Uterus (tissue), 4 donors: ENCODE data around the gene IL25. TPM values are rescaled to one million over a fixed set of nuclear protein-coding genes. Genes with fewer than 3 reads are reported as not detected.
A peak's percentile ranks its signal among the peaks of the same experiment; 100 is the strongest.

Experiments
- DNase-seq, 2 donors: peaks; one replicate each; pipeline ENCODE4 v3.0.0-alpha.2; 2019 to 2020
- H3K27ac ChIP-seq, 2 donors: fragments of 200-600 bp; sonication (generic); 1 replicate in 1 of 2; 2 replicates in 1 of 2; pipeline ENCODE4 v1.5.1; 2016 to 2018
- H3K27me3 ChIP-seq, 2 donors: fragments of 200-600 bp; sonication (generic); one replicate each; pipeline ENCODE4 v1.5.1; 2018 to 2019; ENCODE audit warnings: control low read depth in 1 of 2
- H3K36me3 ChIP-seq, 2 donors: fragments of 200-600 bp; sonication (generic); one replicate each; pipeline ENCODE4 v1.5.1; 2019; ENCODE audit warnings: control low read depth in 1 of 2
- H3K4me1 ChIP-seq, 2 donors: fragments of 200-600 bp; sonication (generic); one replicate each; pipeline ENCODE4 v1.5.1; 2018 to 2019; ENCODE audit warnings: control low read depth in 1 of 2
- H3K4me3 ChIP-seq, 2 donors: fragments of 200-600 bp; sonication (generic); 1 replicate in 1 of 2; 2 replicates in 1 of 2; pipeline ENCODE4 v1.5.1; 2018 to 2019; ENCODE audit warnings: mild to moderate bottlenecking in 1 of 2
- H3K9me3 ChIP-seq, 2 donors: fragments of 200-600 bp; sonication (generic); one replicate each; pipeline ENCODE4 v1.5.1; 2019; ENCODE audit warnings: control low read depth in 1 of 2
- POLR2A ChIP-seq, 2 donors: fragments of 450-650 bp; IDR thresholded peaks; one replicate each; pipeline ENCODE4 v1.6.1; 2016; ENCODE audit warnings: antibody characterized with exemption in 2 of 2, mild to moderate bottlenecking in 1 of 2, moderate library complexity in 1 of 2
- intact Hi-C: fragments of 100-400 bp; cut with DNase I; formaldehyde crosslinking; loops from one replicate; pipeline ENCODE4 v1.15.1; 2023; ENCODE audit warnings: low total_unique reads
- total RNA-seq, 4 donors: library from RNA; depleted of rRNA in 3 of 4; stranded (reverse); fragments of >200 nt in 3 of 4; gene quantifications; one replicate each; pipeline versions ENCODE4 v1.1.0 to v1.2.4, GENCODE V29; 2014 to 2023
- TF ChIP-seq, protein P1 (sequence below), 4 experiments: fragments of 200-600 bp in 2 of 4; fragments of 450-650 bp in 2 of 4; sonication (generic) in 2 of 4; IDR thresholded peaks; one replicate each; pipeline ENCODE4 v1.5.1; 2016 to 2019; ENCODE audit warnings: antibody characterized with exemption in 4 of 4, mild to moderate bottlenecking in 2 of 4, moderate library complexity in 1 of 4
- donor health status: DM: yes; HTN: yes; CAD: no.

Gene IL25
- total RNA-seq, 4 donors from 2014 or later = not detected

DNA sequence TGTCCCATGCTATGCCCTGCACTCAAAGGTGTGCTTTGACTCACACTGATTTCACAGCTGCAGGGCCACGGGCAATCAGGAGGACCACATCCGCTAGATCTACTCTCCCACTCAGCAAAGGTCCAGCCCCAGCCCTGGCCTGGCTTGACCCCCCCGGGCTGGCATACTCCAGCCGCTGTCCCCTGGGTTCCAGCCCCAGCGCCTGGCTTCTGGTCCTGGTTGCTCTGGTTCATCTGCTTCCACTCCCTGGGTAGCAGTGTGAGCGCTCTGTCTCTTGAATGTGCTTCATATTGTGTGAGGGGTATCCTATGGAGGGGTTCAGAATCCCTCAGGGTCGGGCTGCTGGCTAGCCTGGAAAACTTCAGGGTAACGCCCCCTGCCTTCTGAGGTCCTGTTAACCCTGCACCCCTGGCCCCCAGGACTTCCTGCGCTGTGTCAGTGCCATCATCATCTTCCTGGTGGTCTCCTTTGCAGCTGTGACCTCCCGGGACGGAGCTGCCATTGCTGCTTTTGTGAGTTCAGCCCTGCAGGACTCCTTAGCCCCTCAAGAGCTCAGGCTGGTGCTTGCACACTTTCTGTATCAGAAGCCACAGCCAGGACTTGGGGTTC, 6.1 kb downstream of the IL25 start:
- no peak overlapping the region for H3K27ac ChIP-seq
- no peak overlapping the region for H3K4me3 ChIP-seq
- TF ChIP-seq, protein P1, sequence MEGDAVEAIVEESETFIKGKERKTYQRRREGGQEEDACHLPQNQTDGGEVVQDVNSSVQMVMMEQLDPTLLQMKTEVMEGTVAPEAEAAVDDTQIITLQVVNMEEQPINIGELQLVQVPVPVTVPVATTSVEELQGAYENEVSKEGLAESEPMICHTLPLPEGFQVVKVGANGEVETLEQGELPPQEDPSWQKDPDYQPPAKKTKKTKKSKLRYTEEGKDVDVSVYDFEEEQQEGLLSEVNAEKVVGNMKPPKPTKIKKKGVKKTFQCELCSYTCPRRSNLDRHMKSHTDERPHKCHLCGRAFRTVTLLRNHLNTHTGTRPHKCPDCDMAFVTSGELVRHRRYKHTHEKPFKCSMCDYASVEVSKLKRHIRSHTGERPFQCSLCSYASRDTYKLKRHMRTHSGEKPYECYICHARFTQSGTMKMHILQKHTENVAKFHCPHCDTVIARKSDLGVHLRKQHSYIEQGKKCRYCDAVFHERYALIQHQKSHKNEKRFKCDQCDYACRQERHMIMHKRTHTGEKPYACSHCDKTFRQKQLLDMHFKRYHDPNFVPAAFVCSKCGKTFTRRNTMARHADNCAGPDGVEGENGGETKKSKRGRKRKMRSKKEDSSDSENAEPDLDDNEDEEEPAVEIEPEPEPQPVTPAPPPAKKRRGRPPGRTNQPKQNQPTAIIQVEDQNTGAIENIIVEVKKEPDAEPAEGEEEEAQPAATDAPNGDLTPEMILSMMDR (IDR thresholded peaks at IDR 0.05) = no peak
- no peaks in the 10 kb centered on the region for H3K27me3 ChIP-seq
- H3K36me3 ChIP-seq = no peaks in the 10 kb centered on the region
- intact Hi-C loops = loop anchor here (5.0 kb wide), 1 partner anchor 51 kb away; no protein-coding TSS in a partner anchor
- no peaks in the 10 kb centered on the region for H3K4me1 ChIP-seq
- H3K9me3 ChIP-seq = no peaks in the 10 kb centered on the region
- no peak for DNase-seq

DNA sequence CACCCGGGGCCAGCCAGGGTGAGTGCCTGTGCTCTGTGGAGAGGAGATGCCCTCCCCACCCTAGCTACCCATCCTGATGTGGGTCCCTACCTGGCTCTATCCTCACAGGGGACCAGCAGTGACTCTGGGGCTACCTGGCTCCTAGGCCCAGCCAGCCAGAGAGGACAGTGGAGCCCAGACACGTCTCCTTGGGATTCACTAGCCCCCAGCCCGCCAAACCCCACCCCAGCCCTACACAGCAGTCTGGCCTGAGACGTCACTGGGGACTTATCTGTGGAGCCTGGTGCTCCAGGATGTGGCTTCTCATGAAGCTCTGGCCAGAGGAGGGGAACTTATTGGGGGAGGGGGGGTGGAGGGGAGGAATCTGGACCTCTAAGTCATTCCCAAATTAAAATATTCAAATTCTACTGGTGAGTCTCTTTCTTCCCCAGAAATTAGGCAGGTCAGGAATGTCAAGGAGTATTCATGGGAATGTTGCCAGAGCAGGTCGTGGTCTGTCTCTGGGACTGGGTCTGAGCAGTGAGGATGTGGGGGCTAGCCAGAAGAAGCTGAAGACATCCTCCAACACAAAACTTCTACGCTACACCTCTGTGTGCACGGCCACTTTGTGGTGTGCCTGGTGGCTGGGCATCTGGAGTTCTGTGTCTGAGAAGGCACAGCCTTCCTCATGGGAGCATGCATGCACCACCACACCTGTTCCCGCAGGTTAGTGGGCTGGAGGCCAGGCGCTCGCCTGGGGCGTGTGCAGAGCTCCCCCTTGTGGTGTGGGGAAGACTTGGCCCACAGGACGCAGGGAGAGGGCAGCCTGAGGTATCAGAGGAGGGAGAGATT, 7.0 kb downstream of the IL25 start:
- TF ChIP-seq, protein P1 (IDR thresholded peaks at IDR 0.05) = peak; percentile 84 to 89 (median 86)
- no peak for TF ChIP-seq POLR2A (IDR thresholded peaks at IDR 0.05)
- Histone ChIP-seq H3K4me1 (no peaks in the 10 kb centered on the region), H3K4me3 (no peak overlapping the region), H3K36me3 (no peaks in the 10 kb centered on the region), H3K27me3 (no peaks in the 10 kb centered on the region), H3K9me3 (no peaks in the 10 kb centered on the region), H3K27ac (no peak overlapping the region)
- peak in 1 of 2 donors; percentile 54 for DNase-seq
- intact Hi-C loops = loop anchor here (5.0 kb wide), 1 partner anchor 52 kb away; no protein-coding TSS in a partner anchor

DNA sequence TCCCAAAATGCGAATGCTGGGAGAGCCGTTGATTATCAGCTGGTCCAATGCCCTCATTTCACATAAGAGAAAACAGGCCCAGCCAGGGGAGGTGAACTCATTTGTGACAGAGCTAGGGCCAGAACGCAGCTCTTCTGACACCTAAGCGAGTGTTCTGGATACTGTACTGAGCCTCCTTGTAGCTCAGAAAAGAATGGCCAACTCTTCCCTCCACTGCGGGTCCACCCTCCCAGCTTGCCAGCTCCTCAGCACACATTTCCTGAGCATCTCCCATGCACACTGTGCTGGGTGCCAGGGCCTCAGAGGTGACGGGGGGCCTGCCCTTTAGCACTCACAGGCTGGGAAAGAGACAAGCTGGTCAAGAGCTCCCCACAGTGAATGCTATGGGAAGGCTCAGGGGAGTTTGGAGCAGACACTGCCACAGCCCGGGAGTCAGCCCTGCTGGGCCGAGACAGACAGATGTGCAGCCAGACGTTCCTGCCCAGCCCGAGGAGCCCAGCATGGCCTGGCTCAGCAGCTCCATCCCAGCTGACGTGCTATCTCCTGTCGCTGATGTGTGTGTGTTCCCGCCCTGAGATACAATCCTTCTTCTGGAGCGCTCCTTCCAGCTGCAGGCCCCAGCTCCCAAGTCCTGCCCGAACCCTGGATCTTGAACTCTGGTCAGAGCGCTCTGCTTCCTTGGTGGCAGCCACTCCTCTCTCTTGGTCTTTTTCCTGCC, 7.7 kb downstream of the IL25 start:
- intact Hi-C loops = no loop called here
- Histone ChIP-seq H3K27ac (no peak overlapping the region), H3K27me3 (no peaks in the 10 kb centered on the region), H3K4me3 (no peak overlapping the region), H3K4me1 (no peaks in the 10 kb centered on the region), H3K9me3 (no peaks in the 10 kb centered on the region), H3K36me3 (no peaks in the 10 kb centered on the region)
- TF ChIP-seq POLR2A (IDR thresholded peaks at IDR 0.05) = no peak
- TF ChIP-seq, protein P1 (IDR thresholded peaks at IDR 0.05) = no peak
- DNase-seq = no peak

DNA sequence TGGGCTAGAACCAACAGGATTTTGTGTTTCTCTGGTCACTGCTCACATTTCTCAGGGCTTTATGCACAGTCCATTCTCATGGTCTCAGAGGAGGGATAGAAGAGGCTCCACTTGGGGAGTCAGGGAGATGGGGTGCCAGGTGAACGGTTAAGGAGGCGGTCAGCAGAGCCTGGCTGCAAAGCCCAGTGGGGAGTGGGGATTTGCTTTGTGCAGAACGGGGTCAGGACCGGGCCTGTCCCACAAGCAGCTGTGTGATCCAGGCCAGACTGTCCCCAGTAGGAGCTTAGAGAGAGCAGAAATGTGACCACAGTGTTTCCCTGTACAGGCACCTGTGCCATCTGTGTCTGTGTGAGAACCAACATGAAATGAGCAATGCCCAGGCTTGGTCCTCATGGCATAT, 8.4 kb downstream of the IL25 start:
- TF ChIP-seq, protein P1 (IDR thresholded peaks at IDR 0.05) = no peak
- Histone ChIP-seq H3K4me1 (no peaks in the 10 kb centered on the region), H3K27me3 (no peaks in the 10 kb centered on the region), H3K36me3 (no peaks in the 10 kb centered on the region), H3K27ac (no peak overlapping the region), H3K4me3 (no peak overlapping the region), H3K9me3 (no peaks in the 10 kb centered on the region)
- DNase-seq = no peak
- intact Hi-C loops = no loop called here

DNA sequence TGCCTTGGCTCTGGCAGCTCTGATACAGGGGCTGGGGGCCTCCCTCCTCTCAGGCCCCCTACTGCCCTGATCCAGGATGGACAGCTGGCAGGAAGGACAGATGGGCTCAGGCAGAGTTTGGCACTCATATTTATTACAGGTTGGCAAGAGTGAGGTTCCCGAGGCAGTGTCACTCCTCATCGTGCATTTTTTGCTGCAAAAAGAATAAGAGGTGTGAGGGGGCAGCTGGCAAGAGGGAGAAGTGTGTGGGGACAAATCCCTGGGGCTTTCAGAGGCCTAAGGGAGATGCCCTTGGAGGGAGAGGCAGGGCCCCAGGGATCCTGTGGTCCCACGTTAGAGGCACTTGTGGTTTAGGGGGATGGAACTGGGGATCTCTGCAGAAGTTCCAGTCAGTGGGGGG, 9.3 kb downstream of the IL25 start:
- TF ChIP-seq, protein P1 (IDR thresholded peaks at IDR 0.05) = no peak
- no peak for TF ChIP-seq POLR2A (IDR thresholded peaks at IDR 0.05)
- no peaks in the 10 kb centered on the region for H3K27me3 ChIP-seq
- intact Hi-C loops = no loop called here
- no peaks in the 10 kb centered on the region for H3K9me3 ChIP-seq
- H3K4me3 ChIP-seq = no peak overlapping the region
- no peak for DNase-seq
- H3K27ac ChIP-seq = no peak overlapping the region
- no peaks in the 10 kb centered on the region for H3K36me3 ChIP-seq
- H3K4me1 ChIP-seq = no peaks in the 10 kb centered on the region
